ENCODE results near the gene SLIT1.
A peak's percentile ranks its signal among the peaks of the same experiment; 100 is the strongest.

Gene SLIT1

GRCh38 chr10:97046456-97047082 is 139.2 kb downstream of the SLIT1 start:
- H3K9ac ChIP-seq (ENCODE audit: low read length): no peak overlapping the region
- no peaks in the 10 kb centered on the region for H3K4me1 ChIP-seq (ENCODE audit: insufficient read depth, low read length)
- no peak overlapping the region for H3K27ac ChIP-seq (ENCODE audit: low read depth, low read length)
- H3K27me3 ChIP-seq (ENCODE audit: control insufficient read depth in 1 of 2, insufficient read depth in 2 of 2, low read length in 2 of 2): no peaks in the 10 kb centered on the region
- no peaks in the 10 kb centered on the region for H3K36me3 ChIP-seq (ENCODE audit: insufficient read depth, low read length)
- H3K9me3 ChIP-seq (ENCODE audit: low read length): no peaks in the 10 kb centered on the region
- H3K4me3 ChIP-seq (ENCODE audit: low read depth in 1 of 2, low read length in 2 of 2): no peak overlapping the region

GRCh38 chr10:97043563-97043855 is 142.2 kb downstream of the SLIT1 start:
- no peaks in the 10 kb centered on the region for H3K27me3 ChIP-seq (ENCODE audit: control insufficient read depth in 1 of 2, insufficient read depth in 2 of 2, low read length in 2 of 2)
- no peaks in the 10 kb centered on the region for H3K36me3 ChIP-seq (ENCODE audit: insufficient read depth, low read length)
- no peak overlapping the region for H3K9ac ChIP-seq (ENCODE audit: low read length)
- no peak overlapping the region for H3K4me3 ChIP-seq (ENCODE audit: low read depth in 1 of 2, low read length in 2 of 2)
- H3K27ac ChIP-seq (ENCODE audit: low read depth, low read length): no peak overlapping the region
- no peaks in the 10 kb centered on the region for H3K4me1 ChIP-seq (ENCODE audit: insufficient read depth, low read length)
- no peaks in the 10 kb centered on the region for H3K9me3 ChIP-seq (ENCODE audit: low read length)

DNA sequence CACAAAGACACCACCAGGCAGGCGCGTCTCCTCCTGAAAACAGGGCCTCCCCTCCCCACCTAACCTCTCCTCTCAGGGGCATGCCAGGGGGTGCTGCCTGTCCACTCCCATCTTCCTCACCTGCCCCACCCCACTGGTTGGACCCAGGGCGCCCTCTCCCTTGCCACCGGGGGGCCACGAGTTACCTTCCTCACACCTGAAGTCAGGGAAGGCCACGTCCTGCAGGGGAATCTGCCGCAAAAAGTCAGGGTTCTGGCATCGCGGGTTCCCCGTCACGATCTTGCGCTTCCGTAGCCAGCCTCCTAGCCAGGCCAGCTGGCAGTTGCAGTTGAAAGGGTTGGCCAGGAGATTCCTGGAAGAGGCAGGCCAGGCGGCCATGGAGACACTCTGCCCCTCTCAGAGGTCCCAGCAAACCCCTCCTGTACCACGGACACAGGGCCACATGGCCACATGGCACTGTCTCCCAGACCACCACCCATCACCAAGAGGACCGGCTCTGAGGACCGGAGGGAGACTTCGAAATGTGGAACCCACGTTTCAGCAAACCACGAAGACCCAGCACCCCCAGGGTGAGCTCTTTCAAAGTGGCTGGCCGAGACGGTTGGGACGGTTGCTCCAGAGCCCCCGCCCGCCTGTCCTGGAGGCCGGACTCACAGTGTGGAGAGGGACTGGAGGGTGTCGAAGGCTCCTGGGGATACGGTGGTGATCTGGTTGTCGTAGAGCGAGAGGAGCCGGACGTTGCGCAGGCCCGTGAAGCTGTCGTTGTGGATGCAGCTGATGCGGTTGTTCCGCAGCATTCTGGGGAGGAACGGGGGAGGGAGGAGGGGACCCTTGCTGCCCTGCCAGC is 142.8 kb downstream of the SLIT1 start:
- Histone ChIP-seq H3K9me3 (ENCODE audit: low read length) (no peaks in the 10 kb centered on the region), H3K27me3 (ENCODE audit: control insufficient read depth in 1 of 2, insufficient read depth in 2 of 2, low read length in 2 of 2) (no peaks in the 10 kb centered on the region), H3K9ac (ENCODE audit: low read length) (no peak overlapping the region)

GRCh38 chr10:97042081-97042480 is 143.7 kb downstream of the SLIT1 start:
- H3K27ac ChIP-seq (ENCODE audit: low read depth, low read length): no peak overlapping the region
- no peak overlapping the region for H3K9ac ChIP-seq (ENCODE audit: low read length)
- H3K9me3 ChIP-seq (ENCODE audit: low read length): no peaks in the 10 kb centered on the region
- H3K27me3 ChIP-seq (ENCODE audit: control insufficient read depth in 1 of 2, insufficient read depth in 2 of 2, low read length in 2 of 2): no peaks in the 10 kb centered on the region
- H3K36me3 ChIP-seq (ENCODE audit: insufficient read depth, low read length): no peaks in the 10 kb centered on the region
- H3K4me1 ChIP-seq (ENCODE audit: insufficient read depth, low read length): peaks cover 4% of the 10 kb centered on the region
- H3K4me3 ChIP-seq (ENCODE audit: low read depth in 1 of 2, low read length in 2 of 2): no peak overlapping the region

More for the DNA sequence above, 142.8 kb downstream of the SLIT1 start:
- no peak overlapping the region for H3K4me3 ChIP-seq (ENCODE audit: low read depth in 1 of 2, low read length in 2 of 2)
- H3K4me1 ChIP-seq (ENCODE audit: insufficient read depth, low read length): peaks cover 2% of the 10 kb centered on the region
- no peaks in the 10 kb centered on the region for H3K36me3 ChIP-seq (ENCODE audit: insufficient read depth, low read length)
- H3K27ac ChIP-seq (ENCODE audit: low read depth, low read length): no peak overlapping the region

DNA sequence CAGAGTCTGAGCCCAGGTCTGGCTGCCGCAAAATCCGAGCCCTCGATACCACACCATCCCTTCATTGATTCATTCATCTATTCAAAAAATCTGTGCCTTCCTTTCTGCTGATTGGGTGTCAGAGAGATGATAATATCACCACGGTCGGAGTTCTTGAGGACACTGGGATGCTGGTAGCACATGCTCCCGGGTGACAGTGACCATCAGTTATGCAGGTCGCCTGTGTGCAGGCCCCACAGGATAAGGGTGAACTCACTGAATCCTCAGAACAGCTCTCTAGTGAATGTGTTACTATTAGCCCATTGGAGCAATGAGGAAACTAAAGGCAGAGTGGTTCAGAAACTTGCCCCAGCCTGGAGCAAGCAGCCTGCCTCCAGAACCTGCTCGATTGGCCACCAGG is 145.1 kb downstream of the SLIT1 start:
- Histone ChIP-seq H3K27ac (ENCODE audit: low read depth, low read length) (no peak overlapping the region), H3K36me3 (ENCODE audit: insufficient read depth, low read length) (no peaks in the 10 kb centered on the region), H3K9me3 (ENCODE audit: low read length) (no peaks in the 10 kb centered on the region), H3K4me3 (ENCODE audit: low read depth in 1 of 2, low read length in 2 of 2) (no peak overlapping the region), H3K27me3 (ENCODE audit: control insufficient read depth in 1 of 2, insufficient read depth in 2 of 2, low read length in 2 of 2) (no peaks in the 10 kb centered on the region), H3K9ac (ENCODE audit: low read length) (no peak overlapping the region), H3K4me1 (ENCODE audit: insufficient read depth, low read length) (peaks cover 4% of the 10 kb centered on the region)

- Histone ChIP-seq H3K4me3 (ENCODE audit: low read depth in 1 of 2, low read length in 2 of 2) (no peak overlapping the region), H3K4me1 (ENCODE audit: insufficient read depth, low read length) (peaks cover 4% of the 10 kb centered on the region), H3K27ac (ENCODE audit: low read depth, low read length) (no peak overlapping the region), H3K36me3 (ENCODE audit: insufficient read depth, low read length) (no peaks in the 10 kb centered on the region), H3K9me3 (ENCODE audit: low read length) (no peaks in the 10 kb centered on the region), H3K27me3 (ENCODE audit: control insufficient read depth in 1 of 2, insufficient read depth in 2 of 2, low read length in 2 of 2) (no peaks in the 10 kb centered on the region), H3K9ac (ENCODE audit: low read length) (no peak overlapping the region)
These were observed 145.5 kb downstream of the SLIT1 start for GRCh38 chr10:97040248-97040584.

DNA sequence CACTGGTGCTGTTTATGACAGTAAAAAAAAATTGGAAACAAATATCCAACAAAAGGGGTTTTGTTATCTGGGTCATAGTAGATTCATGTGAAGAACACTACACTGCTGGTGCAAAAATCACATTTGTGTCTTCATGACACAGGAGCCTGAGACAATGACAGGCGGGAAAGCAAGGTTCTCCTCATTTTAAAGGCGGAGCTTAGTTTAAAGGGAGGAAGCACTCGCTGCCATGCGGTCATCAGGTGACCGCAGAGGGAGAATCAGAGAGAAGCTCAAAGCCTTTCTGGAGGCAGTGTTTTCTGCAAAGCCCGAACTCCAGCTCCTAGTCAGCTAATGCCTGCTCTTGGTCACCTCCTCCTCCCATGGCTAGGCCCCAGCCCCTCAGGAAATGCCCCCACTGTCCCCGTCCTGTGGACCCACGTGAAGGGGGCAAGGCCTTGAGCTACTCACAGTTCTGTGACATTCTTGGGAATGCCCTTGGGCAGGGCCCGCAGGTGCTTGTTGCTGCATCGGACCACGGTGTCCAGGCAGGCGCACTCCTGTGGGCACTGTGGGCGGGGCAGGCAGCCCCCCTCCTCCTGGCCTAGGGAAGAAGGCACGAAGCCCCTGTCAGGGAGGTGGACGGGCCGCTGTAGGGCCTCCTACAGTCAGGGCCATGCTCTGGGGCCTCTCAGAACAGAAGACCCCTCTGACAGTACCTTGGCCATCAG is 146.1 kb downstream of the SLIT1 start:
- Histone ChIP-seq H3K4me3 (ENCODE audit: low read depth in 1 of 2, low read length in 2 of 2) (no peak overlapping the region), H3K27ac (ENCODE audit: low read depth, low read length) (no peak overlapping the region), H3K36me3 (ENCODE audit: insufficient read depth, low read length) (no peaks in the 10 kb centered on the region), H3K9me3 (ENCODE audit: low read length) (no peaks in the 10 kb centered on the region), H3K4me1 (ENCODE audit: insufficient read depth, low read length) (peaks cover 4% of the 10 kb centered on the region), H3K27me3 (ENCODE audit: control insufficient read depth in 1 of 2, insufficient read depth in 2 of 2, low read length in 2 of 2) (no peaks in the 10 kb centered on the region), H3K9ac (ENCODE audit: low read length) (no peak overlapping the region)

- Histone ChIP-seq H3K4me1 (ENCODE audit: insufficient read depth, low read length) (peaks cover 4% of the 10 kb centered on the region), H3K27me3 (ENCODE audit: control insufficient read depth in 1 of 2, insufficient read depth in 2 of 2, low read length in 2 of 2) (no peaks in the 10 kb centered on the region), H3K4me3 (ENCODE audit: low read depth in 1 of 2, low read length in 2 of 2) (no peak overlapping the region), H3K36me3 (ENCODE audit: insufficient read depth, low read length) (no peaks in the 10 kb centered on the region), H3K9me3 (ENCODE audit: low read length) (no peaks in the 10 kb centered on the region), H3K9ac (ENCODE audit: low read length) (no peak overlapping the region), H3K27ac (ENCODE audit: low read depth, low read length) (no peak overlapping the region)
These were observed 147.1 kb downstream of the SLIT1 start for GRCh38 chr10:97038688-97039087.

- Histone ChIP-seq H3K9me3 (ENCODE audit: low read length) (no peaks in the 10 kb centered on the region), H3K4me1 (ENCODE audit: insufficient read depth, low read length) (peaks cover 4% of the 10 kb centered on the region), H3K27ac (ENCODE audit: low read depth, low read length) (no peak overlapping the region), H3K36me3 (ENCODE audit: insufficient read depth, low read length) (no peaks in the 10 kb centered on the region), H3K4me3 (ENCODE audit: low read depth in 1 of 2, low read length in 2 of 2) (peak overlapping the region; percentile 14 to 69), H3K27me3 (ENCODE audit: control insufficient read depth in 1 of 2, insufficient read depth in 2 of 2, low read length in 2 of 2) (no peaks in the 10 kb centered on the region), H3K9ac (ENCODE audit: low read length) (no peak overlapping the region)
These were observed 148.1 kb downstream of the SLIT1 start for GRCh38 chr10:97037365-97038361.

DNA sequence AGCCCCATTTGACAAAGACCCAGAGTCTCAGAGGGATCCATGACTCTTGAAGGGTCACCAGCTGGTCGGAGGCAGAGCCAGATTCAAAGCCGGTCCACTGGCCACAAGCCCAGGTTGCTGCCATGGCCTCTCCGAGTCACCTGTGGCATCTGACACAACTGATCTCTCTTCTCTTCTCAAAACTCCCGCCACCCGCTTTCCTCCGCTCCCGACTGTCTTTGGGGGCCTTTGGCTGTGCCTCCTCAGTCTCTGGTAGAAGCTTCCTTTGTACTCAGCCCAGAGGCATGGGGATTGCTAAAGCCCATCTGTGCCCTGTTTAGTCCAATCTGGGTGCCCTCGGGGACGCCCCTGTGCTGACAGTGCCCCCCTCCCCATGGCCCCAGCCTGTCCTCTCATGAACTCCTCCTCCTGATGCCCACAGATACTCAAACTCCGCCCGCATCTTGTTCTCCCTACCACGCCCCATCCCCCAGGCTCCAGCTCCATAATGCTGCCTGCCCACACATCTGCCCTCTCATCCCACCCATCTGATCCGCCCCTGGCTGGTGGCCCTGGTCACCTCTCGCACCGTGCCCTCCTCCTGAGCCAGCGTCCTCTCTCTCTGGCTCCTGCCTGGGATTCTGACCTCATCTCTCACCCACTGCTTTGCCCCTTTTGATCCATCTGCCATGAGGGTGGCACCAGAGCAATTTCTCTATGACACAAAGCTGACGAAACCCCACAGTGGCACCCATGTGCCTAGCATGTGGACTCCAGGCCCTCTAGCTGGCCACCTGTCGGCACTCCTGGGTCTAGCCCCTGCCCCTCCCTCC is 150.6 kb downstream of the SLIT1 start:
- Histone ChIP-seq H3K27me3 (ENCODE audit: control insufficient read depth in 1 of 2, insufficient read depth in 2 of 2, low read length in 2 of 2) (no peaks in the 10 kb centered on the region), H3K4me3 (ENCODE audit: low read depth in 1 of 2, low read length in 2 of 2) (no peak overlapping the region), H3K36me3 (ENCODE audit: insufficient read depth, low read length) (no peaks in the 10 kb centered on the region), H3K9ac (ENCODE audit: low read length) (no peak overlapping the region), H3K27ac (ENCODE audit: low read depth, low read length) (no peak overlapping the region), H3K9me3 (ENCODE audit: low read length) (no peaks in the 10 kb centered on the region), H3K4me1 (ENCODE audit: insufficient read depth, low read length) (peaks cover 4% of the 10 kb centered on the region)

Measured in muscle layer of colon (tissue), 2 donors.